PC-3 (cell line): Measurements from ENCODE around the gene EPHB2. TPM values are rescaled to one million over a fixed set of nuclear protein-coding genes. Genes with fewer than 3 reads are reported as not detected.
"Not testable (repeated sequence)": the region's sequence is repeated elsewhere in the genome, so short reads cannot be mapped to it uniquely, and the experiment has no call there.

Experiments used
- ATAC-seq: fragments of 200-7000 bp; cut with Tn5 transposase; 2 replicates; pipeline ENCODE4 v1.9.1; 2020; ENCODE audit warnings: mild to moderate bottlenecking, moderate library complexity
- BruUV-seq: library from RNA; stranded (reverse); fragments of 400-500 nt; replicated peaks from 2 replicates; lab custom pipeline; 2021; lab: Mats Ljungman, UMichigan
- CTCF ChIA-PET: fragments of 300-600 bp; sonication (Branson Sonifier 250); formaldehyde crosslinking; loops from one replicate; lab custom pipeline; 2022; ENCODE audit warnings: antibody characterized with exemption; lab: Charles Lee
- POLR2A ChIA-PET: fragments of 300-600 bp; sonication (Branson Sonifier 250); formaldehyde crosslinking; loops from one replicate; lab custom pipeline; 2022; ENCODE audit warnings: antibody characterized with exemption; ENCODE audit not compliant: unreplicated experiment; lab: Charles Lee
- DNase-seq: peaks from one replicate; pipeline ENCODE4 v3.0.0-alpha.2; 2015
- H2AFZ ChIP-seq: fragments of 300-600 bp; sonication (generic); 2 replicates; pipeline ENCODE4 v1.6.0; 2016; ENCODE audit warnings: antibody characterized with exemption, low read length
- H3F3A ChIP-seq: fragments of 300-600 bp; sonication (generic); one replicate; pipeline ENCODE4 v1.6.0; 2017; ENCODE audit warnings: antibody characterized with exemption, low read length, control low read depth, mild to moderate bottlenecking; ENCODE audit not compliant: unreplicated experiment
- H3K27ac ChIP-seq: fragments of 300-600 bp; sonication (generic); 2 replicates; pipeline ENCODE4 v1.5.1; 2016; ENCODE audit warnings: mild to moderate bottlenecking, low read length
- H3K27me3 ChIP-seq: fragments of 300-600 bp; sonication (generic); 2 replicates; pipeline ENCODE4 v1.6.1; 2016; ENCODE audit warnings: low read length, mixed read lengths
- H3K36me3 ChIP-seq: fragments of 300-600 bp; sonication (generic); 2 replicates; pipeline ENCODE4 v1.6.1; 2016; ENCODE audit warnings: low read depth, mixed run types, low read length, mixed read lengths
- H3K4me1 ChIP-seq: fragments of 300-600 bp; sonication (generic); 2 replicates; pipeline ENCODE4 v1.5.1; 2016; ENCODE audit warnings: low read length; ENCODE audit not compliant: insufficient read depth
- H3K4me2 ChIP-seq: fragments of 300-600 bp; sonication (generic); 2 replicates; pipeline ENCODE4 v1.6.0; 2016; ENCODE audit warnings: low read length
- H3K4me3 ChIP-seq: fragments of 300-600 bp; sonication (generic); 2 replicates; pipeline ENCODE4 v1.5.1; 2016; ENCODE audit warnings: mild to moderate bottlenecking, low read length, mixed read lengths
- H3K79me2 ChIP-seq: fragments of 300-600 bp; sonication (generic); 2 replicates; pipeline ENCODE4 v1.6.1; 2017; ENCODE audit warnings: low read length, mixed read lengths
- H3K9ac ChIP-seq: fragments of 300-600 bp; sonication (generic); 2 replicates; pipeline ENCODE4 v1.6.0; 2016; ENCODE audit warnings: mild to moderate bottlenecking, low read length
- H3K9me2 ChIP-seq: fragments of 300-600 bp; sonication (generic); replicated peaks from 2 replicates; pipeline ENCODE4 v1.6.1; 2016; ENCODE audit warnings: mixed run types, low read length, mixed read lengths
- H3K9me3 ChIP-seq: fragments of 300-600 bp; sonication (generic); 2 replicates; pipeline ENCODE4 v1.6.1; 2016; ENCODE audit warnings: low read length, mixed read lengths
- H4K20me1 ChIP-seq: fragments of 300-600 bp; sonication (generic); 2 replicates; pipeline ENCODE4 v1.6.1; 2016; ENCODE audit warnings: low read length, mixed read lengths
- CTCF ChIP-seq: fragments of 300-600 bp; sonication (generic); conservative IDR thresholded peaks from 2 replicates; pipeline ENCODE4 v1.5.1; 2017; ENCODE audit warnings: antibody characterized with exemption, low read depth, mild to moderate bottlenecking, low read length
- EZH2 ChIP-seq: fragments of 300-600 bp; sonication (generic); IDR thresholded peaks from one replicate; pipeline ENCODE4 v1.6.1; 2017; ENCODE audit warnings: antibody characterized with exemption, mild to moderate bottlenecking, low read length; ENCODE audit not compliant: unreplicated experiment
- EZH2phosphoT487 ChIP-seq: fragments of 300-600 bp; sonication (generic); IDR thresholded peaks from 2 replicates; pipeline ENCODE4 v1.6.1; 2018; ENCODE audit warnings: mild to moderate bottlenecking, antibody characterized with exemption, low read length, borderline replicate concordance
- intact Hi-C: fragments of 100-400 bp; cut with micrococcal nuclease; formaldehyde crosslinking; loops from 2 replicates; pipeline ENCODE4 v1.9.0; 2023
- total RNA-seq: library from RNA; depleted of rRNA; stranded (reverse); fragments of >200 nt; gene quantifications from 2 replicates; pipeline ENCODE4 v1.2.3, GENCODE V29; 2014

EPHB2 gene
- total RNA-seq, 1 experiment from 2014 or later = 23.2 TPM

- Histone ChIP-seq H3K27ac (no peak overlapping the region), H2AFZ (no peak overlapping the region), H4K20me1 (no peaks in the 10 kb centered on the region), H3K79me2 (no peaks in the 10 kb centered on the region), H3K4me3 (no peak overlapping the region), H3K9me2 (no peaks in the 10 kb centered on the region), H3K4me2 (no peak overlapping the region), H3F3A (no peaks in the 10 kb centered on the region), H3K27me3 (no peaks in the 10 kb centered on the region), H3K4me1 (peaks cover 14% of the 10 kb centered on the region; the same call in 1 of the 2 replicates), H3K36me3 (no peaks in the 10 kb centered on the region), H3K9me3 (no peaks in the 10 kb centered on the region), H3K9ac (no peak overlapping the region)
- ATAC-seq (no peak), DNase-seq (no peak)
- intact Hi-C loops = no loop called here
- TF ChIP-seq EZH2 (no peak), EZH2phosphoT487 (no peak), CTCF (no peak)
- BruUV-seq = no TSS peak
- ChIA-PET CTCF (no interaction called here), POLR2A (interaction anchor here (0.7 kb wide), 1 partner anchor 27 kb away, joined by 6 read pairs; no protein-coding TSS in a partner anchor)
These were observed 5.1 kb upstream of the EPHB2 start for GRCh38 chr1:22705586-22705985.

DNA sequence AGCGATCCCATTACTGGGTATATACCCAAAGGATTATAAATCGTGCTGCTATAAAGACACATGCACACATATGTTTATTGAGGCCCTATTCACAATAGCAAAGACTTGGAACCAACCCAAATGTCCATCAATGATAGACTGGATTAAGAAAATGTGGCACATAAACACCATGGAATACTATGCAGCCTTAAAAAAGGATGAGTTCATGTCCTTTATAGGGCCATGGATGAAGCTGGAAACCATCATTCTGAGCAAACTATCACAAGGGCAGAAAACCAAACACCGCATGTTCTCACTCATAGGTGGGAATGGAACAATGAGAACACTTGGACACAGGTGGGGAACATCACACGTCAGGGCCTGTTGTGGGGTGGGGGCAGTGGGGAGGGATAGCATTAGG is 4.5 kb upstream of the EPHB2 start:
- H3K36me3 ChIP-seq, H3K9me2 ChIP-seq, H3K27me3 ChIP-seq, H3K4me3 ChIP-seq, H3F3A ChIP-seq, H2AFZ ChIP-seq, BruUV-seq, H3K27ac ChIP-seq, POLR2A ChIA-PET, H3K79me2 ChIP-seq, DNase-seq, H4K20me1 ChIP-seq, ATAC-seq, CTCF ChIA-PET, H3K9me3 ChIP-seq, H3K9ac ChIP-seq, H3K4me2 ChIP-seq, intact Hi-C loops: not testable (repeated sequence)
- H3K4me1 ChIP-seq = peaks cover 14% of the 10 kb centered on the region; the same call in 1 of the 2 replicates

GRCh38 chr1:22708777-22709176 is 1.9 kb upstream of the EPHB2 start:
- intact Hi-C loops = no loop called here
- H3K4me3 ChIP-seq = no peak overlapping the region
- ChIA-PET POLR2A (no interaction called here), CTCF (no interaction called here)
- no peaks in the 10 kb centered on the region for H3K9me3 ChIP-seq
- H3K9ac ChIP-seq = no peak overlapping the region
- H3F3A ChIP-seq = no peaks in the 10 kb centered on the region
- peaks cover 6% of the 10 kb centered on the region; the same call in 1 of the 2 replicates for H3K79me2 ChIP-seq
- TF ChIP-seq CTCF = no peak
- TF ChIP-seq EZH2 = no peak
- no peak for TF ChIP-seq EZH2phosphoT487
- ATAC-seq = no peak
- no peak overlapping the region for H3K4me2 ChIP-seq
- H3K36me3 ChIP-seq = no peaks in the 10 kb centered on the region
- no peaks in the 10 kb centered on the region for H3K9me2 ChIP-seq
- H3K27ac ChIP-seq = no peak overlapping the region
- no TSS peak for BruUV-seq
- DNase-seq = no peak
- no peak overlapping the region for H2AFZ ChIP-seq
- H3K4me1 ChIP-seq = peaks cover 23% of the 10 kb centered on the region
- no peaks in the 10 kb centered on the region for H3K27me3 ChIP-seq
- peaks cover 6% of the 10 kb centered on the region; the same call in 1 of the 2 replicates for H4K20me1 ChIP-seq
